IPS-18a (cell line): ENCODE results near the gene ZNF831.

Experiments used
- H3K27ac ChIP-seq: one replicate; pipeline ENCODE4 v1.5.1; 2013; ENCODE audit warnings: low read length
- H3K27me3 ChIP-seq: one replicate; pipeline ENCODE4 v1.6.1; 2013; ENCODE audit warnings: mild to moderate bottlenecking, low read length; ENCODE audit not compliant: control insufficient read depth, insufficient read depth
- H3K36me3 ChIP-seq: one replicate; pipeline ENCODE4 v1.6.1; 2013; ENCODE audit warnings: low read depth, low read length; ENCODE audit not compliant: control insufficient read depth
- H3K4me1 ChIP-seq: one replicate; pipeline ENCODE4 v1.6.1; 2013; ENCODE audit warnings: low read depth, low read length; ENCODE audit not compliant: control insufficient read depth
- H3K4me3 ChIP-seq: one replicate; pipeline ENCODE4 v1.5.1; 2013; ENCODE audit warnings: low read length
- H3K9ac ChIP-seq: one replicate; pipeline ENCODE4 v1.6.1; 2013; ENCODE audit warnings: mild to moderate bottlenecking, low read length, moderate library complexity
- H3K9me3 ChIP-seq: one replicate; pipeline ENCODE4 v1.6.1; 2013; ENCODE audit warnings: low read depth, low read length; ENCODE audit not compliant: control insufficient read depth

The ZNF831 gene

DNA sequence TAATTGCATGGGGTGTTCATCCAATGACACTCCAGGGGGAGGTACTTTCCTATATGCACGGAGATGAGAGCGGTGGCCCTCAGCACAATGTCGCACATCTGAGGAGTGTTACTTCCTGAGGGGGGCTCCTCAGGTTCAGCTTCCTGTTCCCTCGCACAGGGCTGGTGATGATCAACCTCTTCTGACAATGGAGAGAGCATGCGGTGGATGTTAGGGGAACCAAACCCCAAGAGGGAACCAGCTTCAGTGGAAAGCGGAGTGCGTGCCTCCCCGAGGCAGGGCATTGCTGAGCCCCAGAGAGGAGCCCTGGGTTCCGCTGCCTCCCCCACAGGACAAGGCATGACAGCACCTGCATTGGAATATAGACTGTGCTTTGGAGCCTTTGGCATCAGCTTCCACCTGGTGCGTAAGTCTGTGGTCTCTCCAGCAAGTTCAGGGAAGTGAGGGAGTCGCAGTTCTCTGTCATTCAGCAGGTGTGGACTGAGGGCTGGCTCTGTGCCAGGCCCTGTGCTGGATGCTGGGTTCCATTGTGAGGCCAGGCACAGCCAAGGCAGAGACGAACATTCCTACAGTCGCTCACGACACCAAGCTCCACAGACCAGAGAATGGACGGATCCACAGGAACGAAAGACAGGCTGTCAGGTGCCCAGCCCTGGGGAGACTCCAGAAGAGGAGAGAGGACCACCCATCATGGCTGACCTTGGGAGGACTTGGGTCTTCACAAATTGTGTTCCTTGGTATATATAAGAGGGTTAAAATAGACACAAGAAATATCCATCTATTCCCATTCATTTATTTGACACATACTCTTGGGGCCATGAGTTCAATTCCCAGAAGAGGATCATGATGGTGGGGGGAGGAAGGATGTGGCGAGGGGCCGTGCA is 3.9 kb upstream of the ZNF831 start:
- peaks cover 13% of the 10 kb centered on the region for H3K4me1 ChIP-seq
- H3K9me3 ChIP-seq = no peaks in the 10 kb centered on the region
- H3K27ac ChIP-seq = no peak overlapping the region
- no peak overlapping the region for H3K4me3 ChIP-seq
- H3K9ac ChIP-seq = no peak overlapping the region
- no peaks in the 10 kb centered on the region for H3K36me3 ChIP-seq
- H3K27me3 ChIP-seq = no peaks in the 10 kb centered on the region

DNA sequence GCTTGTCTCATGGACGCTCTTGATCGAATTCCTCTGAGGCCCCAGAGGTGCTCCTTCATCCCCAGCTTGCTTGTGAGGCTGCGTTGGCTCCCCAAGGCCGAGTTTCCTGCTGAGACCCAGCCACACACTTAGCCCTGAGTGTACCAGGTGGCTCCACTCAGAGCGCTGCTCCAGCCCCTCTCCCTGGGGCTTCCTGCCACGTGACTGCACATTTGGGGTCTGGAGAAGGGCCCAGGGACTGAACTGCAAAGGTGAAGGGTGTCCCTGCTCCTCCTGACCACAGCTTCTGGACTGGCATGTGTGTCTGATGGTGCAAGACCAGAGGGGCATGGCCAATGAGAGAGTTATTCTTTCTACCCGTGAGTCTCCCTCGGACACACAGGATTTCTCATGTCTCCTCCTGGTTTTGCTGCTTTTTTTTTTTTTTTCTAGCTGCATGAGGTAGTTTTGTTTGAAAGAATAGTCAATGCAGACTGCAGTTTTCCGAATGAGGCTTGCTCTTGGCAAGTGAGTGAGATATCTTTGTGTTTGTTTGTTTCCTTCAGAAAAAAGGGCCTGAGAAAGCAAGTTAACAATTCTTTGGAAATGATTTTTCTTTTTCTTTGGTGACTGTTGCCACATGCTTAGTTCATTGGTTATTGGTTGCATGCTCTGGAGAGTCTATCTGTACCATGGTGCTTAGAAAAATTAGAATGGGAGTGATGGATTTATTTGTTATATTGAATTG is 3.1 kb upstream of the ZNF831 start:
- H3K27ac ChIP-seq = no peak overlapping the region

DNA sequence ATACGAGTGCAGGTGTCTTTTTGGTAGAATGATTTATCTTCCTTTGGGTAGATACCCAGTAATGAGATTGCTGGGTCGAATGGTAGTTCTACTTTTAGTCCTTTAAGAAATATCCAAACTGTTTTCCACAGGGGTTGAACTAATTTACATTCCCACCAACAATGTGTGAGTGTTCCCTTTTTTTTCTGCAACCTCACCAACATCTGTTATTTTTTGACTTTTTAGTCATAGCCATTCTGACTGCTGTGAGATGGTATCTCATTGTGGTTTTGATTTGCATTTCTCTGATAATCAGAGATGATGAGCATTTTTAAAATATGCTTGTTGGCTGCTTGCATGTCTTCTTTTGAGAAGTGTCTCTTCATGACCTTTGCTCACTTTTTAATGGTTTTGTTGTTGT is 1.9 kb upstream of the ZNF831 start:
- Histone ChIP-seq H3K9ac (no peak overlapping the region), H3K9me3 (no peaks in the 10 kb centered on the region), H3K36me3 (no peaks in the 10 kb centered on the region), H3K27me3 (no peaks in the 10 kb centered on the region), H3K4me3 (no peak overlapping the region), H3K4me1 (peaks cover 13% of the 10 kb centered on the region), H3K27ac (no peak overlapping the region)

More for the DNA sequence above, 3.1 kb upstream of the ZNF831 start:
- no peaks in the 10 kb centered on the region for H3K36me3 ChIP-seq
- H3K4me3 ChIP-seq = no peak overlapping the region
- H3K9ac ChIP-seq = no peak overlapping the region
- H3K27me3 ChIP-seq = no peaks in the 10 kb centered on the region
- no peaks in the 10 kb centered on the region for H3K9me3 ChIP-seq
- H3K4me1 ChIP-seq = peaks cover 13% of the 10 kb centered on the region

DNA sequence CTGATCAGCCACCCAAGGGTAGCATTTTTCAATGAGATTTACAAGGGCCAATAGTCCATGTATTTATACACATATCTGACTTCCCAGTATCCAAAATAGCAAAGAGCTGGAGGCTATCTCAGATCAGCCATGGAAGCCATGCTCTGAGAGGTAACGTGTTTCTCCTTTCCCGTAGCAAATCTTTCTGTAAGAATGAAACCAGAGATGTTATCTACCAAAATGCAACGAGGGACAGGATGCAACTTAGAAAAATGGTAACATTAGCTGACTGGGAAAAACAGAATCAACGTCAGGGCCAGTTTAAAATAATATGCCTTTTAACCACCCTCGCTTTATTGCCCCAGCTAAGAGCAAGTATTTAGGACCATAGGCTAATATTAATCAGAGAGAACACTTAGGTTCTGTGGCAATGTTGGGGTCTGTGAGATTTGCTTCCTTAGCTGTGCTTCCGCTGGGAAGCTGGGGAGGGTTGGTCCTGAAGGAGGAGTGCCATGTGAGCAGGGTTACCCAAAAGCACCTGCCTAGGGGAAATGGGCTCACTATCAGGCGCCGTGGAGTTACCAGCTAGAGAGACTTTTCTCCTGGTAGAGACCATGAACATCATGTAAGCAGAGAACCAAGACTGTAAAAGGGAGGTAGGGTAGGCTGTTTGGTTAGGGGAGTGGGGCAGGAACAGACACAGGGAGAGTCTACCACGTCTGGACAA is 1.2 kb downstream of the ZNF831 start:
- Histone ChIP-seq H3K4me1 (no peaks in the 10 kb centered on the region), H3K9me3 (no peaks in the 10 kb centered on the region), H3K36me3 (no peaks in the 10 kb centered on the region), H3K27ac (no peak overlapping the region), H3K9ac (no peak overlapping the region), H3K27me3 (no peaks in the 10 kb centered on the region), H3K4me3 (no peak overlapping the region)

DNA sequence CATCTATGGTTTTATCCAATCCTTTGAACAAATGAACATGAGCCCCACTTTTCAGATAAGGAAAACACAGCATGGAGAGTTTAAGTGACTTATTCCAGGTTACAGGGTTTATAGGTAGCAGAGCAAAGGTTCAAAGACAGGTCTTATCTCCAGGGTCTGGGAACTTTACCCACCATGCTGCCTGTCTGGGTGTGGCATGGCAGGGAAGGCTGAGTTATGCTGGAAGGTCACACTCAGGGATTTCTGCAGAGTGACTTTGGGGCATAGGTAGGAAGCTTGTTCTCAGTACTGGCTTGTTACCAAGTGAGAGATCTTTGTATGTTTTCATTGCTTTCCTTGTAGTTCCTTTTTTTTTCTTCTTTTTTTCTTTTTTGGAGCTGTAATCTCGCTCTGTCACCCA is 1.8 kb downstream of the ZNF831 start:
- H3K4me3 ChIP-seq = no peak overlapping the region
- no peaks in the 10 kb centered on the region for H3K36me3 ChIP-seq
- H3K27me3 ChIP-seq = no peaks in the 10 kb centered on the region
- no peaks in the 10 kb centered on the region for H3K4me1 ChIP-seq
- H3K27ac ChIP-seq = no peak overlapping the region
- H3K9ac ChIP-seq = no peak overlapping the region
- H3K9me3 ChIP-seq = no peaks in the 10 kb centered on the region

DNA sequence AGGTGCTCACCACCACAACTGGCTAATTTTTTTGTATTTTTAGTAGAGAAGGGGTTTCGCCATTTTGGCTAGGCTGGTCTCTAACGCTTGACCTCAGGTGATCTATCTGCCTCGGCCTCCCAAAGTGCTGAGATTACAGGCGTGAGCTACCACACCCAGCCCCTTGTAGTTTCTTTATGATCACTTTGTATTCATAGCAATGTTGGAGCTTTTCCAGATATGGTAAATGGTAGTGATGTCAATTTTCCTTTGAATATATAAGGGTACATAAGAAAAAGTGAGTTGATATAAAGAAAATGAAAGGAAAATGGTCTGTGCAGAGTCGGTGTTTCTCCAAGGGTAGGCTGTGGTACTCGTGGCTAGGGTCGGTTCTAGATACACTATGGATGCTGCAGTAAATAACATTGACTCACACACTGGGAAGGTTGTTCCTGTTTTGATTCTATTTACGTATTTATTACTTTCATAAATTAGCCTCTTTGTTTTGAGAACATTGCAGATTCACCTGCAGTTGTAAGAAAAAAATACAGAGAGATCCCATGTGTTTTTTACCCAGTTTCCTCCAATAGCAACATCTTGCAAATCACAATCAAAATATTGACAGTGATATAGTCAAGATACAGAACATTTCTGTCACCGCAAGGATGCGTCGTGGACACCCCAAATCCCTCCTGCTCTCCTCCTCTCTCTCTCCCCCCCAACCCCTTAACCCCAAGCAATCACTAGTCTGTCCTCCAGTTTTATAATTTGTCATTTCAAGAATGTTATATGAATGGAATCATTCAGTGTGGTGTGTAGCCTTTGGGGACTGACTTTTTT is 2.5 kb downstream of the ZNF831 start:
- Histone ChIP-seq H3K36me3 (no peaks in the 10 kb centered on the region), H3K27ac (no peak overlapping the region), H3K9me3 (no peaks in the 10 kb centered on the region), H3K4me1 (no peaks in the 10 kb centered on the region), H3K4me3 (no peak overlapping the region), H3K9ac (no peak overlapping the region), H3K27me3 (no peaks in the 10 kb centered on the region)

DNA sequence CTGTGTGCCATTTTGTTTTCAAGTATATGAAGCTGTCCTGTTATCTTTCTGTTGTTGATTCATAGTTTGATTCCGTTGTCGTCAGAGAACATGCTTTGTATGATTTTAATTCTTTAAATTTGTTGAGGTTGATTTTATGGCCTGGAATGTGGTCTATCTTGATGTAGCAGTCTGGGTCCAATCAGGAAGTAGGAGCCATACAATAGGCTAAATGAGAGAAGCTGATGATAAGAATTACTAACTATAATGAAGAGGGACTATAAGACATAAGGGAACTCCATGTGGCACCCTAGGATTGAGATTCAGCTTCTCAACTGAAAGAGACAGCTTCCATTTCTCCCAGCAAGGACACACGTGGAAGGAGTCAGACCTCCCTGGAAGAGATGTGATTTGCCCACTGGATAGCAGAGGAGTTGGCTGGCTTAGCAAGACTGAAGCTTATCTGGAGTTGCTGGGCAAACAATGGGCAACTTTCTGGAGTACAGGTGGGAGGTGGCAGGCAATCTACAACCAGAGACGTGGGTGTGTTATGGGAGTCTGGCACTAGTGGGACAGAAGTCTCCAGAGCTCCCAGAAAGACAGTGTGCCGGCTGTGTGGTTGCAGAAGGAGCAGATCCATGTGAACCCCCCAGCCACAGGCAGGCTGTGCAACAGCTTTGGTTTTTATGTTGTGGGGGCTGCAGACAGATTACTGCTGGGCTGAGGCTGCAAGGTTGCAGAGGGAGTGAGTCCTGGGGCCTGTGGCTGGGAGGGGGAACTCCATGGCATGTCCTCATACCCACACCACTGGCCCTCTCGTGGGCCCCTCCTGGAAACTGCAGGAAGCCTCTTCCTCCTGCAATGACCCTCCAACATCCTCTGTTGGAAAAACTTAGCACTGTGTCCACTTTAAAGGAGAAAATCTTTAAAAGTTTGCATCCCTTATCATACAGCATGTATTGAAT is 7.1 kb downstream of the ZNF831 start:
- no peaks in the 10 kb centered on the region for H3K27me3 ChIP-seq

DNA sequence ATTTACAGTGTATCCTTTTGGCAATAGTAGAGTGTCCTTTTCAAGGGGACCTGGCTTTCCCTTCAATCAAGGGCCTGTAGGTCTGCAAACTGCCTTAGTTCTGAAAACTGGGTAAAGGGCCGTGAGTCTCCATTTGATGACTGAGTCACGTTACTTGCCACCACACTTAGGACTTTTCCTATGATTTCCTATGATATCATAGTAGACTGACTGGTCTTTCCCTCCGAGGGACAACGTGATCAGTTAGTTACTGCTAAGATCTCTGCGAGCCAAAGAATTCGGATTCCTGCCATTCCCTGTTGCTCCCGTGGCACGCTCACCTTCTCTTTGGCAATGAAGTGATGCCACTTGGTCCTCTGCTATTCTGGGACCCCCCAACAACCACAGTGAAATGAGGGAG is 8.4 kb downstream of the ZNF831 start:
- H3K4me3 ChIP-seq = no peak overlapping the region
- no peaks in the 10 kb centered on the region for H3K27me3 ChIP-seq
- no peak overlapping the region for H3K27ac ChIP-seq
- no peaks in the 10 kb centered on the region for H3K9me3 ChIP-seq
- no peak overlapping the region for H3K9ac ChIP-seq
- no peaks in the 10 kb centered on the region for H3K4me1 ChIP-seq
- H3K36me3 ChIP-seq = no peaks in the 10 kb centered on the region

More for the DNA sequence above, 7.1 kb downstream of the ZNF831 start:
- Histone ChIP-seq H3K36me3 (no peaks in the 10 kb centered on the region), H3K9ac (no peak overlapping the region), H3K27ac (no peak overlapping the region), H3K4me1 (no peaks in the 10 kb centered on the region), H3K4me3 (no peak overlapping the region), H3K9me3 (no peaks in the 10 kb centered on the region)

DNA sequence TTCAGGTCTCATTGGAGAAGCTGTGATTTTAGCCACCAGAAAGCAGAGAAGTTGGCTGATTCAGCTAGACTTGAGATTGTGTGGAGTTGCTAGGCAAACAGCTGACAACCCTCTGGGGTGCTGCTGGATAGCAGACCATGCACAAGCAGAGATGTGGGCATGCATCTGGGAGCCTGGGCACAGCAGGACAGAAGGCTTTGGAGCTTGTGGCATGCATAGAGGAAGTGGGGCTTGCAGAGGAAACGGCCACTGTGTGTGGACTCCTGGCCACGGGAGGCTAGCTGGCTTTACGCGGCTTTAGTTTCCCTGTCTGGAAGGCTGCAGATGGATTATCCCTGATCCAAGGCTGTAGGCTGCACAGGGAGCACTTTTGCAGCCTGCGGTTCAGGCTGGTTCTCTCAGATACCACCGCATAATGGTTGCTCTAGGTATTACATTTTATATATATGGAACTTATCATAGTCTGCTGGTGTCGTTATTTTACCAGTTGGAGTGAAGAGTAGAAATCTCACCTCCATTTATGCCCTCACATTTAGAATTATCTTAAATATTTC is 10.4 kb downstream of the ZNF831 start:
- H3K27me3 ChIP-seq = no peaks in the 10 kb centered on the region
- no peak overlapping the region for H3K9ac ChIP-seq
- no peaks in the 10 kb centered on the region for H3K4me1 ChIP-seq
- H3K9me3 ChIP-seq = no peaks in the 10 kb centered on the region
- H3K36me3 ChIP-seq = no peaks in the 10 kb centered on the region
- H3K27ac ChIP-seq = no peak overlapping the region
- H3K4me3 ChIP-seq = no peak overlapping the region

DNA sequence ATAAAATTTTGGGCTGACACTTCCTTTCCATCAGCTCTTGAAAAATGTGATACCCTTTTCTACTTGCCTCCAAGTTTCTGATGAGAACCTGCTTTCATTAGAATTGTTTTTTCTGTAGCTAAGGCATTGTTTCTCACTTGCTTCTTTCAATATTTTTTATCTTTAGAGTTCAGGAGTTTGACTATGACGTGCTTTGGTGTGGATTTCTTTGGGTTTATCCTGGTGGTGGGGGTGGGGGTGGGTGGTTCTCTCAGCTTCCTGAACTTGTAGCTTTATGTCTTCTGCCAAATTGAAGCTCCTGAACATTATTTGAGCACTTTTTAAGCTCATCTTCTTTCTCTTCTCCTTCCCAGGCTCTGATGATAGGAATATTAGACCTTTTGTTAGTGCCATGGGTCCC is 11.4 kb downstream of the ZNF831 start:
- Histone ChIP-seq H3K4me3 (no peak overlapping the region), H3K9ac (no peak overlapping the region), H3K36me3 (no peaks in the 10 kb centered on the region), H3K27me3 (no peaks in the 10 kb centered on the region), H3K4me1 (no peaks in the 10 kb centered on the region), H3K27ac (no peak overlapping the region), H3K9me3 (no peaks in the 10 kb centered on the region)
